Body of pancreas (tissue), 4 donors: ENCODE results near the gene SLC6A7.

Experiments
- CTCF ChIP-seq, 7 experiments: fragments of 450-650 bp in 4 of 7; fragments of 200-600 bp in 3 of 7; sonication (generic) in 3 of 7; IDR thresholded peaks; one replicate each; pipeline ENCODE4 v1.5.1; 2016 to 2019; ENCODE audit warnings: antibody characterized with exemption in 7 of 7
- POLR2A ChIP-seq, 3 donors: fragments of 450-650 bp; IDR thresholded peaks; one replicate each; pipeline ENCODE4 v1.6.1; 2016; ENCODE audit warnings: antibody characterized with exemption in 3 of 3, mild to moderate bottlenecking in 2 of 3

- TF ChIP-seq CTCF (IDR thresholded peaks at IDR 0.05) = no peak
- no peak for TF ChIP-seq POLR2A (IDR thresholded peaks at IDR 0.05)
Measured at GRCh38 chr5:150197476-150197875, 7.6 kb downstream of the SLC6A7 start.
